HEK293 (cell line): ENCODE measurements around the gene ACTR6.

Experiments used
- BCL11A ChIP-seq: fragments of 450-650 bp; formaldehyde crosslinking; IDR thresholded peaks from 2 replicates; pipeline ENCODE4 v1.5.1; 2016; ENCODE audit warnings: low read depth, missing biosample characterization, missing genetic modification characterization
- GLI4 ChIP-seq: fragments of 450-650 bp; formaldehyde crosslinking; IDR thresholded peaks from 2 replicates; pipeline ENCODE4 v1.5.1; 2016; ENCODE audit warnings: missing biosample characterization, missing genetic modification characterization
- HOXD13 ChIP-seq: sonication (generic); formaldehyde crosslinking; IDR thresholded peaks from 2 replicates; pipeline ENCODE4 v1.8.0; 2022; ENCODE audit warnings: missing genetic modification reagents, borderline replicate concordance
- KLF1 ChIP-seq: fragments of 450-650 bp; formaldehyde crosslinking; IDR thresholded peaks from 2 replicates; pipeline ENCODE4 v1.5.1; 2016; ENCODE audit warnings: missing biosample characterization, missing genetic modification characterization
- KLF7 ChIP-seq: fragments of 450-650 bp; formaldehyde crosslinking; IDR thresholded peaks from 2 replicates; pipeline ENCODE4 v1.5.1; 2016; ENCODE audit warnings: missing biosample characterization, missing genetic modification characterization, borderline replicate concordance
- PRDM10 ChIP-seq: fragments of 450-650 bp; formaldehyde crosslinking; IDR thresholded peaks from 2 replicates; pipeline ENCODE4 v1.5.1; 2016; ENCODE audit warnings: missing biosample characterization, missing genetic modification characterization
- SP2 ChIP-seq: fragments of 450-650 bp; formaldehyde crosslinking; IDR thresholded peaks from 2 replicates; pipeline ENCODE4 v1.5.1; 2016; ENCODE audit warnings: missing biosample characterization, missing genetic modification characterization
- TRIM28 ChIP-seq: IDR thresholded peaks from 2 replicates; pipeline ENCODE4 v1.6.1; 2011; ENCODE audit warnings: low read length, control low read depth, borderline replicate concordance
- WT1 ChIP-seq: fragments of 450-650 bp; formaldehyde crosslinking; IDR thresholded peaks from 2 replicates; pipeline ENCODE4 v1.5.1; 2016; ENCODE audit warnings: missing biosample characterization, missing genetic modification characterization
- ZNF114 ChIP-seq: fragments of 450-650 bp; formaldehyde crosslinking; IDR thresholded peaks from 2 replicates; pipeline ENCODE4 v1.5.0; 2017; ENCODE audit warnings: missing biosample characterization, missing genetic modification characterization
- ZNF169 ChIP-seq: fragments of 450-650 bp; formaldehyde crosslinking; IDR thresholded peaks from 2 replicates; pipeline ENCODE4 v1.5.1; 2016; ENCODE audit warnings: missing biosample characterization, missing genetic modification characterization
- ZNF175 ChIP-seq: fragments of 450-650 bp; formaldehyde crosslinking; IDR thresholded peaks from 2 replicates; pipeline ENCODE4 v1.5.1; 2016; ENCODE audit warnings: missing biosample characterization, missing genetic modification characterization
- ZNF19 ChIP-seq: fragments of 450-650 bp; formaldehyde crosslinking; IDR thresholded peaks from 2 replicates; pipeline ENCODE4; 2016; ENCODE audit warnings: missing biosample characterization, missing genetic modification characterization, low read depth
- ZNF221 ChIP-seq: fragments of 450-650 bp; formaldehyde crosslinking; IDR thresholded peaks from 2 replicates; pipeline ENCODE4 v1.5.1; 2017; ENCODE audit warnings: missing biosample characterization, missing genetic modification characterization, borderline replicate concordance
- ZNF248 ChIP-seq: fragments of 450-650 bp; formaldehyde crosslinking; IDR thresholded peaks from 2 replicates; pipeline ENCODE4 v1.5.1; 2017; ENCODE audit warnings: missing biosample characterization, missing genetic modification characterization
- ZNF266 ChIP-seq: fragments of 450-650 bp; formaldehyde crosslinking; IDR thresholded peaks from 2 replicates; pipeline ENCODE4 v1.5.1; 2016; ENCODE audit warnings: missing biosample characterization, missing genetic modification characterization, low read depth
- ZNF311 ChIP-seq: fragments of 450-650 bp; formaldehyde crosslinking; IDR thresholded peaks from 2 replicates; pipeline ENCODE4 v1.5.1; 2017; ENCODE audit warnings: missing biosample characterization, missing genetic modification characterization, borderline replicate concordance
- ZNF366 ChIP-seq: fragments of 450-650 bp; formaldehyde crosslinking; conservative IDR thresholded peaks from 2 replicates; pipeline ENCODE4 v1.5.1; 2016; ENCODE audit warnings: missing biosample characterization, missing genetic modification characterization
- ZNF398 ChIP-seq: fragments of 450-650 bp; formaldehyde crosslinking; IDR thresholded peaks from 2 replicates; pipeline ENCODE4 v1.5.1; 2017; ENCODE audit warnings: missing biosample characterization, missing genetic modification characterization
- ZNF48 ChIP-seq: fragments of 450-650 bp; formaldehyde crosslinking; IDR thresholded peaks from 2 replicates; pipeline ENCODE4 v1.5.1; 2016; ENCODE audit warnings: missing biosample characterization, missing genetic modification characterization
- ZNF510 ChIP-seq: fragments of 450-650 bp; formaldehyde crosslinking; IDR thresholded peaks from 2 replicates; pipeline ENCODE4 v1.5.1; 2018; ENCODE audit warnings: mild to moderate bottlenecking, missing genetic modification characterization, missing biosample characterization; ENCODE audit not compliant: insufficient replicate concordance
- ZNF530 ChIP-seq: fragments of 450-650 bp; formaldehyde crosslinking; IDR thresholded peaks from 2 replicates; pipeline ENCODE4 v1.5.1; 2016; ENCODE audit warnings: low read depth, missing biosample characterization, missing genetic modification characterization
- ZNF558 ChIP-seq: fragments of 450-650 bp; formaldehyde crosslinking; IDR thresholded peaks from 2 replicates; pipeline ENCODE4 v1.5.1; 2016; ENCODE audit warnings: missing biosample characterization, missing genetic modification characterization
- ZNF610 ChIP-seq: fragments of 450-650 bp; formaldehyde crosslinking; IDR thresholded peaks from 2 replicates; pipeline ENCODE4 v1.5.1; 2016; ENCODE audit warnings: missing biosample characterization, missing genetic modification characterization, borderline replicate concordance
- ZNF626 ChIP-seq: fragments of 450-650 bp; sonication (Bioruptor Pico); formaldehyde crosslinking; IDR thresholded peaks from 2 replicates; pipeline ENCODE4 v1.5.1; 2018; ENCODE audit warnings: missing biosample characterization, missing genetic modification characterization, inconsistent platforms
- ZNF660 ChIP-seq: fragments of 450-650 bp; IDR thresholded peaks from 2 replicates; pipeline ENCODE4 v1.5.1; 2018; ENCODE audit warnings: missing biosample characterization, mild to moderate bottlenecking, missing genetic modification characterization
- ZNF701 ChIP-seq: fragments of 450-650 bp; formaldehyde crosslinking; IDR thresholded peaks from 2 replicates; pipeline ENCODE4 v1.5.1; 2016; ENCODE audit warnings: missing biosample characterization, missing genetic modification characterization
- ZNF707 ChIP-seq: fragments of 450-650 bp; formaldehyde crosslinking; IDR thresholded peaks from 2 replicates; pipeline ENCODE4 v1.5.1; 2016; ENCODE audit warnings: missing biosample characterization, missing genetic modification characterization
- ZNF747 ChIP-seq: fragments of 450-650 bp; formaldehyde crosslinking; IDR thresholded peaks from 2 replicates; pipeline ENCODE4 v1.5.1; 2016; ENCODE audit warnings: missing biosample characterization, missing genetic modification characterization
- ZNF792 ChIP-seq: fragments of 450-650 bp; formaldehyde crosslinking; IDR thresholded peaks from 2 replicates; pipeline ENCODE4 v1.5.1; 2016; ENCODE audit warnings: missing biosample characterization, missing genetic modification characterization
- ZNF843 ChIP-seq: fragments of 450-650 bp; formaldehyde crosslinking; IDR thresholded peaks from 2 replicates; pipeline ENCODE4 v1.5.1; 2016; ENCODE audit warnings: missing biosample characterization, missing genetic modification characterization
- TF ChIP-seq, protein P1 (sequence below): fragments of 450-650 bp; formaldehyde crosslinking; IDR thresholded peaks from 2 replicates; pipeline ENCODE4 v1.5.1; 2017; ENCODE audit warnings: missing biosample characterization, missing genetic modification characterization
- TF ChIP-seq, protein P2 (sequence below): fragments of 450-650 bp; formaldehyde crosslinking; IDR thresholded peaks from 2 replicates; pipeline ENCODE4 v1.5.1; 2016; ENCODE audit warnings: missing biosample characterization, missing genetic modification characterization

ACTR6 gene

DNA sequence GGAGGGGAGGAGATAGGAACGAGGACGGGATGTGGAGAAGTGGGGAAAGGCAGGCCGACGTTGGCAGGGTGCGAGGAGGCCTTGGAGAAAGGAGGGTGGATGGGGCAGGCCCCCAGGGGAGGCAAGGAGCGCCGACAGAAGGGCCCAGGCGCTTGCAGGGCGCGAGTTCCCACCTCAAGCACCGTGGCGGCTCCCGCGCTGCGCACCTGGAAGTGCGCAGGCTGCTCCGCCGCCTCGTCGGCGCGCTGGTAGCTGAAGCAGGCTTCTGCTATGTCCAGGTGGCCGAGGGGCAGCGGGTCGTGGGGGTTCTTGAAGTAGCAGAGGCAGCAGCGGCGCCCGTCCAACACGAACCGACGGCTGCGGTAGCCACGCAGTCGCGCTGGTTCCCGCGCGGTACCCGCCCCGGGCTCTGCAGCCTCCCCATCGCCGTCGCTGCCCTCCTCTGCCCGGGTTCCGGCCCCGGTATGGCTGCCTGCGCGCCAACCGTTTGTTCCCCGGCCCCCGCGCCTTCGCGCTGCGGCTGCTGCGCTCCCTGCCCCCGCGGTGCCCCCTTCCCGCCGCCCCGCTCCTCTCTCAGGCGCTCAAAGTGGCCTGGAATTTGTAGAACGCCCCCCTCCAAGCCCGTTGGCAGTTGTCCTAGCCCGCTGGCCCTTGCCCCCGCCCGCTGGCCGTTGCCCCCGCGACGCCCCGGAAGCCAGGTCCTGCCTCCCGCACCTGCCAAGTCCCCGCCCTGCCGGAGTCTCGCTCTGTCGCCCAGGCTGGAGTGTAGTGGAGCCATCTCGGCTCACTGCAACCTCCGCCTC lies 1.1 kb upstream of the ACTR6 start (continued):
- TF ChIP-seq, protein P1, sequence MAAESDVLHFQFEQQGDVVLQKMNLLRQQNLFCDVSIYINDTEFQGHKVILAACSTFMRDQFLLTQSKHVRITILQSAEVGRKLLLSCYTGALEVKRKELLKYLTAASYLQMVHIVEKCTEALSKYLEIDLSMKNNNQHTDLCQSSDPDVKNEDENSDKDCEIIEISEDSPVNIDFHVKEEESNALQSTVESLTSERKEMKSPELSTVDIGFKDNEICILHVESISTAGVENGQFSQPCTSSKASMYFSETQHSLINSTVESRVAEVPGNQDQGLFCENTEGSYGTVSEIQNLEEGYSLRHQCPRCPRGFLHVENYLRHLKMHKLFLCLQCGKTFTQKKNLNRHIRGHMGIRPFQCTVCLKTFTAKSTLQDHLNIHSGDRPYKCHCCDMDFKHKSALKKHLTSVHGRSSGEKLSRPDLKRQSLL (tag by site-specific recombination) = peak; percentile 99
- no peak for TF ChIP-seq WT1 (tag by site-specific recombination)
- TF ChIP-seq ZNF366 (tag by site-specific recombination) = no peak
- no peak for TF ChIP-seq ZNF114 (tag by site-specific recombination)
- no peak for TF ChIP-seq ZNF48 (tag by site-specific recombination)
- no peak for TF ChIP-seq ZNF701 (tag by site-specific recombination)
- no peak for TF ChIP-seq ZNF175
- peak; percentile 13; the same call in 1 of the 2 replicates for TF ChIP-seq ZNF843 (tag by site-specific recombination)
- no peak for TF ChIP-seq ZNF707 (tag by site-specific recombination)
- TF ChIP-seq ZNF530 (tag by site-specific recombination) = no peak
- no peak for TF ChIP-seq ZNF792 (tag by site-specific recombination)
- peak; percentile 70 for TF ChIP-seq PRDM10 (tag by site-specific recombination)
- no peak for TF ChIP-seq ZNF626 (tag by site-specific recombination)
- TF ChIP-seq ZNF660 (tag by site-specific recombination) = no peak
- no peak for TF ChIP-seq ZNF169
- TF ChIP-seq ZNF19 (tag by site-specific recombination) = no peak
- peak; percentile 61; the same call in 1 of the 2 replicates for TF ChIP-seq KLF1
- TF ChIP-seq TRIM28 = no peak
- no peak for TF ChIP-seq ZNF311 (tag by site-specific recombination)
- TF ChIP-seq ZNF510 (tag by site-specific recombination) = no peak
- no peak for TF ChIP-seq HOXD13 (CRISPR knock-in tag)
- TF ChIP-seq KLF7 = no peak
- TF ChIP-seq ZNF221 (tag by site-specific recombination) = no peak
- no peak; the same call in 1 of the 2 replicates for TF ChIP-seq ZNF610 (tag by site-specific recombination)
- TF ChIP-seq GLI4 (tag by site-specific recombination) = no peak
- TF ChIP-seq, protein P2, sequence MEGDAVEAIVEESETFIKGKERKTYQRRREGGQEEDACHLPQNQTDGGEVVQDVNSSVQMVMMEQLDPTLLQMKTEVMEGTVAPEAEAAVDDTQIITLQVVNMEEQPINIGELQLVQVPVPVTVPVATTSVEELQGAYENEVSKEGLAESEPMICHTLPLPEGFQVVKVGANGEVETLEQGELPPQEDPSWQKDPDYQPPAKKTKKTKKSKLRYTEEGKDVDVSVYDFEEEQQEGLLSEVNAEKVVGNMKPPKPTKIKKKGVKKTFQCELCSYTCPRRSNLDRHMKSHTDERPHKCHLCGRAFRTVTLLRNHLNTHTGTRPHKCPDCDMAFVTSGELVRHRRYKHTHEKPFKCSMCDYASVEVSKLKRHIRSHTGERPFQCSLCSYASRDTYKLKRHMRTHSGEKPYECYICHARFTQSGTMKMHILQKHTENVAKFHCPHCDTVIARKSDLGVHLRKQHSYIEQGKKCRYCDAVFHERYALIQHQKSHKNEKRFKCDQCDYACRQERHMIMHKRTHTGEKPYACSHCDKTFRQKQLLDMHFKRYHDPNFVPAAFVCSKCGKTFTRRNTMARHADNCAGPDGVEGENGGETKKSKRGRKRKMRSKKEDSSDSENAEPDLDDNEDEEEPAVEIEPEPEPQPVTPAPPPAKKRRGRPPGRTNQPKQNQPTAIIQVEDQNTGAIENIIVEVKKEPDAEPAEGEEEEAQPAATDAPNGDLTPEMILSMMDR (tag by site-specific recombination) = no peak
- no peak for TF ChIP-seq ZNF248 (tag by site-specific recombination)
- 0 out of 2 replicates have a peak, but pooled peaks have one; percentile 47 for TF ChIP-seq BCL11A (tag by site-specific recombination)
- TF ChIP-seq ZNF558 (tag by site-specific recombination) = no peak
- peak; percentile 92 for TF ChIP-seq SP2 (tag by site-specific recombination)
- TF ChIP-seq ZNF398 (tag by site-specific recombination) = peak; percentile 75; the same call in 1 of the 2 replicates
- no peak for TF ChIP-seq ZNF266 (tag by site-specific recombination)
- no peak for TF ChIP-seq ZNF747 (tag by site-specific recombination)
